GM10266 (cell line): ENCODE results near the gene CA12.

Experiments
- DNase-seq: peaks from one replicate; pipeline ENCODE4 v3.0.0; 2012; ENCODE audit errors: extremely low spot score
- CTCF ChIP-seq: IDR thresholded peaks from 2 replicates; pipeline ENCODE4 v1.5.1; 2012; ENCODE audit warnings: mild to moderate bottlenecking, low read depth; ENCODE audit not compliant: control insufficient read depth, insufficient read depth; ENCODE audit errors: missing control alignments

Gene CA12

GRCh38 chr15:63373866-63374548 lies 7.6 kb downstream of the CA12 start:
- DNase-seq, result no peak
- TF ChIP-seq CTCF, result no peak

GRCh38 chr15:63373330-63373729 lies 8.3 kb downstream of the CA12 start:
- no peak for DNase-seq
- no peak for TF ChIP-seq CTCF

GRCh38 chr15:63372753-63373152 lies 8.9 kb downstream of the CA12 start:
- no peak for DNase-seq
- no peak for TF ChIP-seq CTCF

- no peak for TF ChIP-seq CTCF
- DNase-seq, result no peak
These were observed 9.5 kb downstream of the CA12 start for GRCh38 chr15:63372018-63372705.

GRCh38 chr15:63371297-63371918 lies 10.2 kb downstream of the CA12 start:
- no peak for DNase-seq
- no peak for TF ChIP-seq CTCF

GRCh38 chr15:63370764-63371163 lies 10.9 kb downstream of the CA12 start:
- no peak for DNase-seq

More at GRCh38 chr15:63370764-63371163, 10.9 kb downstream of the CA12 start:
- TF ChIP-seq CTCF, result no peak
